Loucy (cell line): Measurements from ENCODE around the gene C15orf62.

Experiments used
- EZH2phosphoT487 ChIP-seq: fragments of 200-600 bp; IDR thresholded peaks from 2 replicates; pipeline ENCODE4 v1.6.1; 2018; ENCODE audit warnings: antibody characterized with exemption, mild to moderate bottlenecking, moderate library complexity, borderline replicate concordance
- TF ChIP-seq, protein P1 (sequence below): fragments of 200-600 bp; sonication (generic); conservative IDR thresholded peaks from 2 replicates; pipeline ENCODE4 v1.5.1; 2014; ENCODE audit warnings: mild to moderate bottlenecking, antibody characterized with exemption, low read length

DNA sequence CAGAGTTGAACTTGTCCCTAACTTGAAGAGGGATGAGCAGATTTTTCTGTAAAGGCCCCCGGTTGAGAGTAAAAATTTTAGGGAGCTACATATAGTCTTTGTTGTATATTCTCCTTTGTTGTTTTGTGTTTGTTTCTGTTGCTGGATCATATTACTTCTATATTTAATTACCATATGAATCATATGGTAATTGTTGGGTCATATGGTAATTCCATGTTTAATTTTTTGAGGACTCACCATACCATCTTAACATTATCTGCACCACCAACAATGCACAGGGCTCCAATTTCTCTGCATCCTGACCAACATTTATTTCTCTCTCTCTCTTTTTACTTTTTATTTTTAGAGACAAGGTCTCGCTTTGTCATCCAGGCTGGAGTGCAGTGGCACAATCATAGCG, 29.7 kb downstream of the C15orf62 start:
- TF ChIP-seq, protein P1, sequence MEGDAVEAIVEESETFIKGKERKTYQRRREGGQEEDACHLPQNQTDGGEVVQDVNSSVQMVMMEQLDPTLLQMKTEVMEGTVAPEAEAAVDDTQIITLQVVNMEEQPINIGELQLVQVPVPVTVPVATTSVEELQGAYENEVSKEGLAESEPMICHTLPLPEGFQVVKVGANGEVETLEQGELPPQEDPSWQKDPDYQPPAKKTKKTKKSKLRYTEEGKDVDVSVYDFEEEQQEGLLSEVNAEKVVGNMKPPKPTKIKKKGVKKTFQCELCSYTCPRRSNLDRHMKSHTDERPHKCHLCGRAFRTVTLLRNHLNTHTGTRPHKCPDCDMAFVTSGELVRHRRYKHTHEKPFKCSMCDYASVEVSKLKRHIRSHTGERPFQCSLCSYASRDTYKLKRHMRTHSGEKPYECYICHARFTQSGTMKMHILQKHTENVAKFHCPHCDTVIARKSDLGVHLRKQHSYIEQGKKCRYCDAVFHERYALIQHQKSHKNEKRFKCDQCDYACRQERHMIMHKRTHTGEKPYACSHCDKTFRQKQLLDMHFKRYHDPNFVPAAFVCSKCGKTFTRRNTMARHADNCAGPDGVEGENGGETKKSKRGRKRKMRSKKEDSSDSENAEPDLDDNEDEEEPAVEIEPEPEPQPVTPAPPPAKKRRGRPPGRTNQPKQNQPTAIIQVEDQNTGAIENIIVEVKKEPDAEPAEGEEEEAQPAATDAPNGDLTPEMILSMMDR, result no peak
- no peak for TF ChIP-seq EZH2phosphoT487
